Measurements from ENCODE around the gene RNF112.

RNF112 gene, protein sequence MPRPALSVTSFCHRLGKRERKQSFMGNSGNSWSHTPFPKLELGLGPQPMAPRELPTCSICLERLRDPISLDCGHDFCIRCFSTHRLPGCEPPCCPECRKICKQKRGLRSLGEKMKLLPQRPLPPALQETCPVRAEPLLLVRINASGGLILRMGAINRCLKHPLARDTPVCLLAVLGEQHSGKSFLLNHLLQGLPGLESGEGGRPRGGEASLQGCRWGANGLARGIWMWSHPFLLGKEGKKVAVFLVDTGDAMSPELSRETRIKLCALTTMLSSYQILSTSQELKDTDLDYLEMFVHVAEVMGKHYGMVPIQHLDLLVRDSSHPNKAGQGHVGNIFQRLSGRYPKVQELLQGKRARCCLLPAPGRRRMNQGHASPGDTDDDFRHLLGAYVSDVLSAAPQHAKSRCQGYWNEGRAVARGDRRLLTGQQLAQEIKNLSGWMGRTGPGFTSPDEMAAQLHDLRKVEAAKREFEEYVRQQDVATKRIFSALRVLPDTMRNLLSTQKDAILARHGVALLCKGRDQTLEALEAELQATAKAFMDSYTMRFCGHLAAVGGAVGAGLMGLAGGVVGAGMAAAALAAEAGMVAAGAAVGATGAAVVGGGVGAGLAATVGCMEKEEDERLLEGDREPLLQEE

DNA sequence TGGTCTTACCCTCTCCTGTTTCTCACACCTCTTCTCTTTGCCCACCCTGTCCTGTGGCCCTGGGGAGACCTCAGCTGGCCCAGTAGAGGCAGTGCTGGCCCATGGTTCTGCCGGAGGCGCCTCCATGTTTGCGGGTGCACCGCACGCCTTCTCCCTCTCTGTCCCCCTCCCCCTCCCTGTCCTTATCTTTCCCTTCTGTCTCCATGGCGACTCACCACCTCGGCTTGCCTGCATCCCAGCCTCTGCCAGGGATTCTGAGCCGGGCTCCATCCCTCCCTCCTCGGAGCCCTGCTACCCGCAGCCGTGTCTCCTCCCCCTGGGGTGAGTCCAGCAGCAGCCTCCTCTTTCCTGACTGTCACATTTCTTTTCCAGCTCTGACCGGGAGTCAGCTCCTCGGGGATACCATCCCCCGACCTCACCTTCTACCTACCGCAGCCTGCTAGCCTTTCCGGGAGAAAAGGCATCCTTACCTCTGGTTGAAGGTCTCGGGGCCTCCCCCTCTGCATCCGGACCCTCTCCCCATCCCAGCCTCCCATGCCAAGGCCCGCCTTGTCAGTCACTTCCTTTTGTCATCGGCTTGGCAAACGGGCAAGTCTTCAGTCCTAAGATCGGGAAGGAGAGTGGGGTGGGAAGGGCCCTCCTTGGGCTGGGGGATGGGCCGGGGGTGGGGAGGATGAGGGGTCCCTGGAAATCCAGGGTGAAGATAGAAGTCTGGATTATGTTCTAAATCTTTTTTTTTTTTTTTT, at the start of gene RNF112:
TSS of gene RNF112 (plus strand) at position 358 of the 746 bp plus-strand sequence. CDS start at position 535, 177 bp downstream.
- DNase-seq (ENCODE audit: low spot score) = peak; percentile 84

DNA sequence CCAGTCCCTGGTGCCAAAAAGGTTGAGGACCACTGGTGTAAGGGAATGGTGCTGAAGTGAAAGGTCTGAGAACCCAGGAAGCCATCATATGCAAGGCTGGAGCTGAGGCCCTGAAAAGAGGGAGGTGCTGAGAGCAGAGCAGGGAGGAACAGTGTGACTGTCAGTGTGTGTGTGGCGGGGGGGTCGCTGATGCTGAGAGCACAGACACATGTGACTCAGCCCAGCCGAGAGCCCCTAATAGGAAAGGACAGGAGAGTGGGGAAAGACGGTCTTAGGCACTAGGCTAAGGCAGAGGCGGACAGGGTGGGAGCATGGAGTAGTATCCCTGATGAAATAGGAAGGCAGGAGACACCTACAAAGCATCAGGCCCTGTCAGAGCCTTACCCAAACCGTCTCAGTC, 49.7 kb upstream of the RNF112 start:
- no peak for DNase-seq (ENCODE audit: low spot score)

DNA sequence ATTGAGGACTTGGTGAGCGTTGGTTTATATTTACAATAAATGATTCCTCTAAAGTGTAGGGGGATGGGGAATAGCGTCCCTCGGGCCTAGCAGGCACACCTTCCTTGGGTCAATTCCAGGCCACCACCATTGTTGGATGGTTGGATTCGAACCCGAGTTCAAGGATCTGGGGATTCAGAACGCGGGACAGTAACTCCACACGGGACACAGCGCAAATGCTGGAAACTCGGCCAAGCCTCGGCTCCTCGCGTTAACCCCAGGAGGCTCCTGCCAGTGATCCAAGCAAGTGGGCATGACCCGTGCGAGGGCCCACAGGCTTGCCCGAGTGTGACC, 49.1 kb upstream of the RNF112 start:
- no peak for DNase-seq (ENCODE audit: low spot score)

GRCh38 chr17:19362277-19363113, 48.5 kb upstream of the RNF112 start, which contains the start of gene B9D1:
Gene B9D1, minus strand, starts transcription at chr17:19362723. Its CDS starts 154 bp downstream, at chr17:19362569.
- DNase-seq (ENCODE audit: low spot score) = peak; percentile 97

DNA sequence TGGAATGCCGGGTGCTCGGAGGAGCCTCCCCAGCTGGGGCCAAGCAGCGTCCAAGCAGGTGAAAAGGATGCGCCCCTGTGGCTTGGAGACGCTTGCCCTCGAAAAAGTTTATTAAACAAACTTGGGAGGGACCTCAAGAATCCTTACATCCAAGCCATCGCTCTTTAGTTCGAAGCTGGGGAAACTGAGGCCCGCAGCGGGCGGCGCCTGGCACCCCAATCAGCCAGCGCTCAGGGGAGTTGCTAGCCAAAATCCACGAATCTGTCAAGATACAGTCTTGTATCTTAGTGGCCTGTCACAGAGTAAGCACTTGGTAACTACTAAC, 48.0 kb upstream of the RNF112 start:
- no peak for DNase-seq (ENCODE audit: low spot score)

DNA sequence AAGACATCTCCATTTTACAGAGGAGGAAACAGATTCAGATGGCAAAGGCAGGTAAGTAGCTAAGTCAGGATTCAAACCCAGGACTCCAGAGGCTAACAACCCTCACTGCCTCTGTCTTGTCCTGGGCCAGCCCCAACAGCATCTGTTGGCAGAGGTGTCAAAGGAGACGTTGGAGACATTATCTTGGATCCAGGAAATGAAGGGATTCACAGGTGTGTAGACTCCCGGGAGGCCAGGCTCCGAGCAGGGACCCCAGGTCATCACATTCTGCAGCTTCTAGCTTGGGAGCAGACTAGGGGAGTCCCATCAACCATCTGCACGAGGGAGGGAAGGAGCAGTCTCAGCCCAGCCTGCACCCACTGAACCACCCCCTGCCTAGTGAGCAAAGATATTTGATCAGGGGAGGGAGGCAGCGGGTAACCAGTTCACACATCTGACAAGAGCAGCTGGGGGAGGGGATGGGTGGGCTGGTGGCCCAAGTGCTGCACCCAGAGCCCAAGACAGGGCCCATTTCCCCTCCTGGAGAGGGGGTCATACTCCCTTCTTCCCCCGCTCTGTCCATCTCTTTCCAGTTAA, 47.5 kb upstream of the RNF112 start:
- no peak for DNase-seq (ENCODE audit: low spot score)

DNA sequence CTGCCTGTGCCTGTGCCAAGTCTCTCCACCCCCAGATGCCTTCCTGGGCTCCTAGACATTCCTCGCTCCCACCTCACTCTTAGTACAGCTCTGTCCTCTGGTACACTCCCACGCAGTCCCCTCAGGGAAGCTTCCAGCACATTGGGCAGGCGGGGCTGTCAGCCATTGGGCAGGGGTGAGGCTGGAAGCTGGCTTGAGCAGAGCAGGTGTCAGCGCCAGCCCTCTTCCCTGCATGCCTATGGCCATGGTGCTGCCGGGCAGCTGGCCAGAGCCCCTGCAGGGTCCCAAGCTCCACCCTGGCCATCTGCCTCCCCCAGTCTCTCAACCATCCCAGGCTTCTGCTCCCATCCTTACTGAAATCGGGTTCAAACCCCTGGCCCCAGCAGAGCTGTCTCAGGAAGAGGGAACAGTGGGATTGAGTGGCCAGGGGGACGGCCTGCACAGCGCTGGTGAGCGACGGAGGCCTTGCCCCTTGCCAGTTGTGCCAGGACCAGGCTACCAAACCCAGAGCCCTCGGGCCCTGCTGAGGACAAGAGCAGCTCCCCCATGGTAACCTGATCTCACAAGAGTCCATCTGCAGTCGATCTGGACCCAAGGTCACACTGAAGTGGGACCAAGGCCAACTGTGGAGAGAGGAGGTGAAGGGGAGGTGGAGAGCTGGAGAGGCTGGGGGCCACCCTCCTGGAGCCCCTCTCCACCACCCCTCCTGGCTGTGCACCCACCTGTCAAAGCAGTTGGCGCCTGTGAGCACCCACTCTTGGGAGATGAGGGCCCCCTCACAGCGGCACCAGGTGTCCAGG, 46.1 kb upstream of the RNF112 start:
- no peak for DNase-seq (ENCODE audit: low spot score)

DNA sequence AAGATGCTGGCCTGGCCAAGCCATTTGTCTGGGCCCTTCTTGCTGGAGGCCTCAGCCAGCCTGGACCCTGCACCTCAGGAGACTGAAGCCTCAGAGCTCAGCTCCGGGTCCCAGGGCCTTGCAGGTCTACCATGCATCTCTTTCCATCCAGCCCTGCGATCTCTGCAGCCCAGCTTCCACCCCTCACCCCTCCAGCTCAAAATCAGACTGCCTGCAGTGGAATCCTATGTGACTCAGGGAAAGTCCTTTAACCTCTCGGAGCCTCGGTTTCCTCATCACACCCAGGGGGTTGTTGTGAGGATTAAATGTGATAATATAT, 45.6 kb upstream of the RNF112 start:
- no peak for DNase-seq (ENCODE audit: low spot score)

- no peak for DNase-seq (ENCODE audit: low spot score)
Measured at GRCh38 chr17:19365833-19366636, 45.0 kb upstream of the RNF112 start.

GRCh38 chr17:19366637-19366972, 44.4 kb upstream of the RNF112 start:
- DNase-seq (ENCODE audit: low spot score) = no peak

- no peak for DNase-seq (ENCODE audit: low spot score)
Measured at GRCh38 chr17:19368229-19368628, 42.8 kb upstream of the RNF112 start.

DNA sequence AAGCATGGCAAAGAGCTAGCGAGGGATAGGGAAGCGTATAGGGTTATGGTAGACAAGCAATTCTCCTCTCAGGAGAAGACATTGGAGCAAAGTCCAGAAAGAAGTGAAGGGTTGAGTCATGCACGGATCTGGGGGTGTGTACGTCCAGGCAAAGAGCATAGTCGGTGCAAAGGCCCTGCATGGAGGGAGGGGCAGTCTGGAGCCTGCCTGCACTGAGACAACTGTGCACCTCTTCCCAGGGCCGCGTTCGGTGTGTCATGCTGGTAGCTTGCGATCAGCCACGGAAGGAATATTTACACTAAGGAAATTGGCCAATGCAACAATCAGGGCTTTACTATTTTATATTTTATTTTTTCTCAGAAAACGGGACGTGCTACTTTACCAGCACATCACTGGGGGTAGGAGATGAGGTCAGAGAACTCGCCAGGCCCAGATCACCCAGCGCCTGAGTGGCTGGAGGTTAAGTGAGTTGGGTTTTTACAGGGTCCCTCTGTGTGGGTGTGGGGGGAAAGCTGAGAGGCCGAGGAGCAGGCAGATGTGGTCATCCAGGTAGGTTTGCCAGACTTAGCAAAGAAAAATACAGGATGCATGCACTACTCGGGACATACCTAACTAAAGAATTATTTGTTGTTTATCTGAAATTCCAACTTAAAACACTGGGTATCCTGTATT, 41.8 kb upstream of the RNF112 start:
- DNase-seq (ENCODE audit: low spot score) = no peak

DNA sequence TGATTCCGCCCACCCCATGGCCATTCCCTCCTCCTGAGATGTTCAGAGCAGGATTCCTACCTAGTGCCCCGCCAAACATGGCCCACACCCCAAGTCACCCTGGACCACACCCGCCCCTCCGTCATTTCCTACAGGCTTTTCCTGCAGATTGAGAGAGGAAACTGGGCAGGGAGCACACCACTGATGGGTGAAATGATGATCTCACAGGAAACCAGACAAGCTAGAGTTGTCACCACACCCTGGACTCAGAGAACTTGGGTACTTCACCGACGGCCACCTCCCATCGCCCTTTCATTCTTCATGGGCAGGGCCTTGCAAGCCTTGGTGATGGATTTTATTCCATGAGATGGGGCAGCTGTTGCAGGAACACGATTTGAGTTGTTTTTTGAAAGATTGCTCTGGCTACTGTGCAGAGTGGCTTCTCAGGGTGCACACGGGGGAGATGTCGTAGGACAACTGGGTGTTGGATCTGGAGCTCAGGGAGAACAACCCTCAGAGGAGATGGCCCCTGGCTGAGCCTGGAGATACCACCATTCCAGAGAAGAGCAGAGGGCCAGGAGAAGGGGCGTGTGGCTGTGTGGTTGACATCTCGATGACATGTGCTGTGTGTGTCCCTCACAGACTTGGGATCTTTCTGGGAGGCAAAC, 41.1 kb upstream of the RNF112 start:
- DNase-seq (ENCODE audit: low spot score) = no peak

DNA sequence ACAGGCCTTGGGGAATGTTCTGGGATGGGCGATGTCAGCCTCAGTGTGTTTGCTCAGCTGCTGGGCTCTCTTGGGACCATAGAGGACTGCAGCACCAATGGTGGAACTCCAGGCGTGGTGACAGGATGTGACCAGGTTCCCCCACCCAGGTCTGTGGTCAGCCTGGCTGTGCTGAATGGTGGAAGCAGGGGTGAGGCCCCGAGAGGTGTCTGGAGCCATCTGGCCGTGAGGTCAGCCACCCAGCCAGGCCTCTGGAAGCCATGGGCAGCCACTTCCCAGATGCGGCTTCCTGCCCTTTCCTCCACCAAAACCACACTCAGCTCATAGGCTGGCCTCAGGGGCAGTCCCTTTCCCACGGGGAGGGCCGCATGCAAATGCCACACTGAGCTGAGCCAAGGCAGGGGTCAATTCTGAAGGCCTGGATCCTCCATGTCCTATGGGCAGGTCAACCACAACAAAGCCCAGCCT, 40.5 kb upstream of the RNF112 start:
- DNase-seq (ENCODE audit: low spot score) = no peak

DNA sequence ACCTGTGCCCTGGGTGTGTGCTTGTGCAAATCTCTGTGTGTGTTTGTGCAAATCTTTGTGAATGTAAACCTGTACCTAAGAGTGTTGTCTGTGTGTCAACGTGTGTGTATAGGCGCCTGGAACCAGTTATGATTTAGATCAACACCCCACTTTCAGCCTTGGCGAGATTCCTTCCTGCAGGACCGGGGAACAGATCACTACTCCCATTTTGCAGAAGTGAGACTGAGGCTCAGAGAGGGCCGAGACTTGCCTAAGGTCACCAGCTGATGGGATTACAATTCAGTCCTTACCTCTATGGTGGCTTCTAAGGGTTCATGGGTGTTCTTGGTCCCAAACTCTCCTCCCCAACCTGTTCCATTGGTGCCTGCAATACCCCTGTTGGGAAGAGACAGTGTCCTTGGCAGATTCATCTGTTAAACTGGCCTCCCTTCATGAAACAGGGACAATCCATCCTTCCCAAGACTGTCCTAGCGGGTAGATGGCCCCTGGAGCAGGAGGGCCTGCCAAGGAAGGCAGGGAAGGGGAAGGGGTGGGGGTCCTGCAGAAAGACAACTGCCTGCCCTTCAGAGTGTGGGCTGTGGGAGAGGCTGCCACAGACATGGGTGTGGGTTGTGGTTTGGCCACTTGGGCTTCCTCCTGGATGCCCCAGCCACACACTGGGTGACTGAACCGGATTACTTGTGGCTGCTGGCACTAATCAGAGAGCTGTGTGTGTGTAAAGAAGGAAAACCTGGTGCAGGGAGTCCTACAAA, 39.6 kb upstream of the RNF112 start:
- no peak for DNase-seq (ENCODE audit: low spot score)

DNA sequence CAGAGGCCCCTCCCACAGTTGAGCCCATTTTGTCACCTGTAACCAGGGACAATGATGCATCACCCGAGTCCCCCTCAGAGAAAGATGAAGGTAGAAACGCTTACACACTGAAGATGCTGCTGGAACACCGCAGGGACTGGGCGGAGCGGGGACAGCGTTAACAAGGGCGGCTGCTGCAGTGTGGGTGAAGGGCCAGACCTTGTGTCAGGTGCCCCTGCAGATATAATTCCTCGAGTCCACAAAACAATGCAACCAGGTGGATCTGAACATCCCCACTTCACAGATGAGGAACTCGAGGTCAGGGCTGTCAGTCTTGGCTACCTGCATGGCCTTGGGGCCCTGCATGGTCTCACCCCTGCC, 39.0 kb upstream of the RNF112 start:
- no peak for DNase-seq (ENCODE audit: low spot score)

GRCh38 chr17:19372439-19372838, 38.6 kb upstream of the RNF112 start:
- DNase-seq (ENCODE audit: low spot score) = no peak

- no peak for DNase-seq (ENCODE audit: low spot score)
Measured at GRCh38 chr17:19372866-19373504, 38.0 kb upstream of the RNF112 start.

Measured in GM03348 (cell line).